ENCODE data around the gene SNAPIN.

DNA sequence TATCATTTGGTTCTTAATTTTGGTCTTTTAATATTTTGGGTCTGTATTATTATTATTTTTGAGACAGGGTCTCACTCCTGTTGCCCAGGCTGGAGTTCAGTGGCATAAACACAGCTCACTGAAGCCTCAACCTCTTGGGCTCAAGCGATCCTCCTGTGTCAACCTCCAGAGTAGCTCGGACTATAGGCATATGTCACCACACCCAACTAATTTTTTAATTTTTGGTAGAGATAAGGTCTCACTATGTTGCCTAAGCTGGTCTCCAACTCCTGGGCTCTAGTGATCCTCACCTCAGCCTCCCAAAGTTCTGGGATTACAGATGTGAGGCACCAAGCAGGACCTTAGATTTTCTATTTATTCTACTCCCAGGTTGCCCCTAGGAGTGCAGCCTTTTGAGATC is 15.0 kb downstream of the SNAPIN start:
- TF ChIP-seq MYC (IDR thresholded peaks at IDR 0.05; ENCODE audit: low read depth, low read length): no peak
- TF ChIP-seq, protein P1, sequence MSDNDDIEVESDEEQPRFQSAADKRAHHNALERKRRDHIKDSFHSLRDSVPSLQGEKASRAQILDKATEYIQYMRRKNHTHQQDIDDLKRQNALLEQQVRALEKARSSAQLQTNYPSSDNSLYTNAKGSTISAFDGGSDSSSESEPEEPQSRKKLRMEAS (IDR thresholded peaks at IDR 0.05; ENCODE audit: low read depth, low read length): no peak
- TF ChIP-seq, protein P2, sequence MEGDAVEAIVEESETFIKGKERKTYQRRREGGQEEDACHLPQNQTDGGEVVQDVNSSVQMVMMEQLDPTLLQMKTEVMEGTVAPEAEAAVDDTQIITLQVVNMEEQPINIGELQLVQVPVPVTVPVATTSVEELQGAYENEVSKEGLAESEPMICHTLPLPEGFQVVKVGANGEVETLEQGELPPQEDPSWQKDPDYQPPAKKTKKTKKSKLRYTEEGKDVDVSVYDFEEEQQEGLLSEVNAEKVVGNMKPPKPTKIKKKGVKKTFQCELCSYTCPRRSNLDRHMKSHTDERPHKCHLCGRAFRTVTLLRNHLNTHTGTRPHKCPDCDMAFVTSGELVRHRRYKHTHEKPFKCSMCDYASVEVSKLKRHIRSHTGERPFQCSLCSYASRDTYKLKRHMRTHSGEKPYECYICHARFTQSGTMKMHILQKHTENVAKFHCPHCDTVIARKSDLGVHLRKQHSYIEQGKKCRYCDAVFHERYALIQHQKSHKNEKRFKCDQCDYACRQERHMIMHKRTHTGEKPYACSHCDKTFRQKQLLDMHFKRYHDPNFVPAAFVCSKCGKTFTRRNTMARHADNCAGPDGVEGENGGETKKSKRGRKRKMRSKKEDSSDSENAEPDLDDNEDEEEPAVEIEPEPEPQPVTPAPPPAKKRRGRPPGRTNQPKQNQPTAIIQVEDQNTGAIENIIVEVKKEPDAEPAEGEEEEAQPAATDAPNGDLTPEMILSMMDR (IDR thresholded peaks at IDR 0.05; ENCODE audit: low read depth, low read length): no peak
- TF ChIP-seq POLR2A (IDR thresholded peaks at IDR 0.05; ENCODE audit: extremely low read depth, insufficient read length): no peak
